DND-41 (cell line): ENCODE data around the gene MGA.

Experiments
- ATAC-seq: fragments of 200-7000 bp; cut with Tn5 transposase; 3 replicates; pipeline ENCODE4 v1.9.1; 2021; ENCODE audit warnings: low read depth; ENCODE audit not compliant: insufficient read depth
- DNase-seq: peaks from one replicate; pipeline ENCODE4 v3.0.0-alpha.2; 2020
- H2AFZ ChIP-seq: 2 replicates; pipeline ENCODE4 v1.6.0; 2012; ENCODE audit warnings: low read depth, low read length
- H3K27ac ChIP-seq: 2 replicates; pipeline ENCODE4 v1.5.1; 2012; ENCODE audit warnings: low read length, inconsistent platforms
- H3K27me3 ChIP-seq: fragments of 200-600 bp; sonication (generic); 2 replicates; pipeline ENCODE4 v1.6.0; 2012; ENCODE audit warnings: low read length, mild to moderate bottlenecking, inconsistent platforms; ENCODE audit not compliant: insufficient read depth, poor library complexity
- H3K36me3 ChIP-seq: 2 replicates; pipeline ENCODE4 v1.5.1; 2012; ENCODE audit warnings: low read length, inconsistent platforms; ENCODE audit not compliant: insufficient read depth
- H3K4me1 ChIP-seq: 2 replicates; pipeline ENCODE4 v1.5.1; 2012; ENCODE audit warnings: mild to moderate bottlenecking, low read length; ENCODE audit not compliant: insufficient read depth
- H3K4me2 ChIP-seq: 2 replicates; pipeline ENCODE4 v1.6.0; 2012; ENCODE audit warnings: mild to moderate bottlenecking, moderate library complexity, low read length, inconsistent platforms; ENCODE audit not compliant: insufficient read depth
- H3K4me3 ChIP-seq, 2 experiments: fragments of 200-600 bp in 1 of 2; shearing (Covaris generic) in 1 of 2; 2 replicates each; pipeline ENCODE4 v1.5.1; 2012 to 2016; ENCODE audit warnings: inconsistent platforms in 2 of 2, low read length in 2 of 2, mild to moderate bottlenecking in 2 of 2, low read depth in 1 of 2, moderate library complexity in 1 of 2
- H3K79me2 ChIP-seq: 2 replicates; pipeline ENCODE4 v1.6.0; 2012; ENCODE audit warnings: low read length, inconsistent platforms; ENCODE audit not compliant: insufficient read depth
- H3K9ac ChIP-seq: 2 replicates; pipeline ENCODE4 v1.6.0; 2012; ENCODE audit warnings: low read depth, mild to moderate bottlenecking, inconsistent platforms, low read length, moderate library complexity
- H3K9me3 ChIP-seq: 2 replicates; pipeline ENCODE4 v1.5.1; 2012; ENCODE audit warnings: low read length, moderate library complexity, mild to moderate bottlenecking, inconsistent platforms; ENCODE audit not compliant: insufficient read depth, severe bottlenecking
- H4K20me1 ChIP-seq: 2 replicates; pipeline ENCODE4 v1.6.0; 2012; ENCODE audit warnings: low read length; ENCODE audit not compliant: insufficient read depth
- CTCF ChIP-seq: IDR thresholded peaks from 2 replicates; pipeline ENCODE4 v1.5.1; 2012; ENCODE audit warnings: borderline replicate concordance, low read length, moderate library complexity, mild to moderate bottlenecking; ENCODE audit not compliant: poor library complexity, severe bottlenecking; ENCODE audit errors: extremely low read depth
- EZH2 ChIP-seq: IDR thresholded peaks from 3 replicates; pipeline ENCODE4 v1.6.1; 2012; ENCODE audit warnings: borderline replicate concordance, low read depth, mild to moderate bottlenecking, moderate library complexity, low read length, inconsistent platforms; ENCODE audit not compliant: severe bottlenecking

The MGA gene

DNA sequence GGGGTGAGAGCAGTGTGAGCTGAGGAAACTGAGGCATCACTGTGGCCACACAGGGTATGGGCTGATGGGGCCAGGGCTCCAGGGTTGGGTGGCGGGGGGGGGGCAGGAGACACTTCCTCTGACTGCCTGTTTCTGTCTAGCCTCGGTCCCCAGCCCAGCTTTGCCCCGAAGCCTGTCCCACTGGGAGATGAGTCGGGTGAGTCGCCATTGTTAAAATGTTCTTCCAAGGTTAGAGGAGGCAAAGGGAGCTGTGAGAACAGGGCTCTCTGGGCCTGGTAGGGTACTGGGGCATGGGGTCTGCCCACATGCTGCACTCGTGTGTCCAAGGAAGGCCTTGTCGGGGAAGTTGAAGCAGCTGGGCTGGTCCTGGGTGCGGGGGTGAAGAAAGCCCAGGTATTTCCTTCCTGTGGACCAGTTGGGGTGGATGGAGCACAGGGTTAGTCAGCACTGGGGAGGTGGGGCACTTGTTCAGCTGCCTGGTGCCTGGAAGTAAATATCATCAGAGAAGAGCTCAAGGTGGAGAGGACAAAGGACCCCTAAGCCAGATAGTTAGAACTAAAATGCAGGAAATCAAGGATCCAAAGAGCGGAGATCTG lies 159.3 kb downstream of the MGA start:
- H3K4me2 ChIP-seq = no peak overlapping the region
- no peaks in the 10 kb centered on the region for H3K79me2 ChIP-seq
- no peak overlapping the region for H2AFZ ChIP-seq
- no peaks in the 10 kb centered on the region for H3K4me1 ChIP-seq
- H3K36me3 ChIP-seq = peaks cover 84% of the 10 kb centered on the region
- H3K9me3 ChIP-seq = no peaks in the 10 kb centered on the region
- no peak for ATAC-seq
- no peak overlapping the region for H3K9ac ChIP-seq
- no peak overlapping the region for H3K27ac ChIP-seq
- TF ChIP-seq EZH2 = no peak
- no peaks in the 10 kb centered on the region for H3K27me3 ChIP-seq
- H4K20me1 ChIP-seq = no peaks in the 10 kb centered on the region
- DNase-seq = no peak
- no peak overlapping the region for H3K4me3 ChIP-seq

DNA sequence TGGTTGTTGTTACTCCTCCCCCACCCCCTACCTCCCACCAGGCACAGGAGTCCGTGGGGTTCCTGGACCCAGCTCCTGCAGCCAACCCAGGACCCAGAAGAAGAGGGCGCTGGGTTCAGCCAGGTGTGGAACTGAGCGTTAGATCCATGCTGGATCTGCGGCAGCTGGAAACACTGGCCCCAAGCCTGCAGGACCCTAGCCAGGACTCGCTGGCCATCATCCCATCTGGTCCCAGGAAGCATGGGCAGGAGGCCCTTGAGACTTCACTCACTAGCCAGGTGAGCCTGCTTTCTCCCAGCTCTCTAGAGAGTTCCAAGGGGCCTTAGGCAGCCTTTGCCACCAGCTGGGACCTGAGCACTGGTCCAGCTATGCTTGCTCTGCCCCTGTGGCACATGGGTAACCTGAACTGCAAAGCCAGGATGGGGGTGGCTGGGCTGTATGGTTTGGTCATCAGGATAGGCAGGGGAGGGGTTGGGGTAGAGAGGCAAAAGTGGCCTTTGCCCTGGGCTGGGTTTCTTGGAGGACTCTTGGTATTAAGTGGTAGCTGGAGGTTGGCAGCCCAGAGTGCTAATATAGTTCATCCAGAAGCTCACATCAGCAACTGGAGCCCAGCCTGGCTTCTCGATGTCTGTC lies 160.7 kb downstream of the MGA start:
- no peaks in the 10 kb centered on the region for H3K27me3 ChIP-seq
- ATAC-seq = no peak
- no peak overlapping the region for H3K27ac ChIP-seq
- DNase-seq = no peak
- no peak overlapping the region for H3K9ac ChIP-seq
- H2AFZ ChIP-seq = no peak overlapping the region
- H3K4me1 ChIP-seq = no peaks in the 10 kb centered on the region
- no peak overlapping the region for H3K4me3 ChIP-seq
- H3K4me2 ChIP-seq = no peak overlapping the region
- no peak for TF ChIP-seq CTCF
- no peak for TF ChIP-seq EZH2
- no peaks in the 10 kb centered on the region; the same call in 1 of the 2 replicates for H4K20me1 ChIP-seq
- H3K79me2 ChIP-seq = no peaks in the 10 kb centered on the region
- H3K36me3 ChIP-seq = peaks cover 72% of the 10 kb centered on the region
- no peaks in the 10 kb centered on the region for H3K9me3 ChIP-seq

GRCh38 chr15:41821831-41822230 lies 161.6 kb downstream of the MGA start:
- H3K36me3 ChIP-seq = peaks cover 66% of the 10 kb centered on the region
- TF ChIP-seq EZH2 = no peak
- no peak for TF ChIP-seq CTCF

GRCh38 chr15:41822471-41822870 lies 162.3 kb downstream of the MGA start:
- H3K4me2 ChIP-seq = no peak overlapping the region
- TF ChIP-seq EZH2 (no peak), CTCF (no peak)
- no peak overlapping the region for H3K9ac ChIP-seq
- H4K20me1 ChIP-seq = no peaks in the 10 kb centered on the region; the same call in 1 of the 2 replicates
- H3K9me3 ChIP-seq = no peaks in the 10 kb centered on the region
- peaks cover 59% of the 10 kb centered on the region for H3K36me3 ChIP-seq
- H3K4me3 ChIP-seq = no peak overlapping the region
- DNase-seq (no peak), ATAC-seq (no peak)
- peaks cover 5% of the 10 kb centered on the region for H3K4me1 ChIP-seq
- H3K27me3 ChIP-seq = no peaks in the 10 kb centered on the region
- H2AFZ ChIP-seq = no peak overlapping the region
- H3K27ac ChIP-seq = no peak overlapping the region
- H3K79me2 ChIP-seq = no peaks in the 10 kb centered on the region

More at GRCh38 chr15:41821831-41822230, 161.6 kb downstream of the MGA start:
- ATAC-seq = no peak
- no peaks in the 10 kb centered on the region; the same call in 1 of the 2 replicates for H4K20me1 ChIP-seq
- H3K4me1 ChIP-seq = no peaks in the 10 kb centered on the region
- no peak overlapping the region for H2AFZ ChIP-seq
- no peak overlapping the region for H3K27ac ChIP-seq
- H3K9ac ChIP-seq = no peak overlapping the region
- H3K4me3 ChIP-seq = no peak overlapping the region
- H3K27me3 ChIP-seq = no peaks in the 10 kb centered on the region
- H3K79me2 ChIP-seq = no peaks in the 10 kb centered on the region
- DNase-seq = no peak
- H3K9me3 ChIP-seq = no peaks in the 10 kb centered on the region
- H3K4me2 ChIP-seq = no peak overlapping the region
